ENCODE results near the gene SCGB2A2. TPM values are rescaled to one million over a fixed set of nuclear protein-coding genes. Genes with fewer than 3 reads are reported as not detected.

SCGB2A2 gene
- total RNA-seq, 6 experiments from 2014 or later: not detected

- no peak for DNase-seq
- Mint-ChIP-seq H3K4me3 (no peak overlapping the region), H3K9me3 (no peaks in the 10 kb centered on the region), H3K27me3 (ENCODE audit: insufficient read depth) (peaks cover 22% of the 10 kb centered on the region), H3K36me3 (ENCODE audit: low read depth) (no peaks in the 10 kb centered on the region), H3K27ac (no peak overlapping the region), H3K4me1 (ENCODE audit: low read depth) (no peaks in the 10 kb centered on the region)
- TF ChIP-seq CTCF (IDR thresholded peaks at IDR 0.05): no peak
These were observed 32.5 kb upstream of the SCGB2A2 start for GRCh38 chr11:62237499-62237898.

- no peak for DNase-seq
- Mint-ChIP-seq H3K4me1 (ENCODE audit: low read depth) (no peaks in the 10 kb centered on the region), H3K4me3 (no peak overlapping the region), H3K36me3 (ENCODE audit: low read depth) (no peaks in the 10 kb centered on the region), H3K27me3 (ENCODE audit: insufficient read depth) (peaks cover 25% of the 10 kb centered on the region), H3K27ac (no peak overlapping the region), H3K9me3 (no peaks in the 10 kb centered on the region)
- no peak for TF ChIP-seq CTCF (IDR thresholded peaks at IDR 0.05)
These were observed 31.8 kb upstream of the SCGB2A2 start for GRCh38 chr11:62238151-62238550.

DNA sequence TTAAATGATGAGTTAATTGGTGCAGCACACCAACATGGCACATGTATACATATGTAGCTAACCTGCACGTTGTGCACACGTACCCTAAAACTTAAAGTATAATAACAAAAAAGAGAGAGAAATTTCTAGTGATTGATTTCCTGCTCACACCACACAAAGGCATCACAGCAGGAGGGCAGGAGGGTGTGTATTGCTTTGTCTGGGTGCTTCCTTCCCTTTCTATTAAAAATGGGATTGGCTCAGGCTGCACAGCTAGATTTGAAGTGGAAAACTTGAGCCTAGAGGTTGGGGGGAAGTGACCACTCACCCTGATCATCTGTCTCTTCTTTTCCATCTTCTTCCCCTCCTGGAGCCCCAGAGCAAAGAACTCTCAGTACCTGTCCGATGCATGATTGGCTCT, 28.9 kb upstream of the SCGB2A2 start:
- Mint-ChIP-seq H3K4me3 (no peak overlapping the region), H3K4me1 (ENCODE audit: low read depth) (no peaks in the 10 kb centered on the region), H3K27me3 (ENCODE audit: insufficient read depth) (peaks cover 23% of the 10 kb centered on the region), H3K27ac (no peak overlapping the region), H3K36me3 (ENCODE audit: low read depth) (no peaks in the 10 kb centered on the region), H3K9me3 (no peaks in the 10 kb centered on the region)
- no peak for TF ChIP-seq CTCF (IDR thresholded peaks at IDR 0.05)
- no peak for DNase-seq

- H3K27me3 Mint-ChIP-seq (ENCODE audit: insufficient read depth): peaks cover 23% of the 10 kb centered on the region
- no peaks in the 10 kb centered on the region for H3K36me3 Mint-ChIP-seq (ENCODE audit: low read depth)
- no peaks in the 10 kb centered on the region for H3K4me1 Mint-ChIP-seq (ENCODE audit: low read depth)
- H3K27ac Mint-ChIP-seq: no peak within 1 kb of the TSS
- no peak for TF ChIP-seq CTCF (IDR thresholded peaks at IDR 0.05)
- no peak within 1 kb of the TSS for H3K4me3 Mint-ChIP-seq
- no peak for DNase-seq
- H3K9me3 Mint-ChIP-seq: no peaks in the 10 kb centered on the region
These were observed 27.9 kb upstream of the SCGB2A2 start, which contains the start of gene SCGB1D2 for GRCh38 chr11:62242021-62242420. Gene SCGB1D2, plus strand, starts transcription at chr11:62242239. Its CDS starts 69 bp downstream, at chr11:62242308.

- H3K4me3 Mint-ChIP-seq: no peak overlapping the region
- H3K36me3 Mint-ChIP-seq (ENCODE audit: low read depth): no peaks in the 10 kb centered on the region
- peak; percentile 4 for DNase-seq
- no peaks in the 10 kb centered on the region for H3K4me1 Mint-ChIP-seq (ENCODE audit: low read depth)
- H3K27me3 Mint-ChIP-seq (ENCODE audit: insufficient read depth): peaks cover 6% of the 10 kb centered on the region
- no peak overlapping the region for H3K27ac Mint-ChIP-seq
- TF ChIP-seq CTCF (IDR thresholded peaks at IDR 0.05): 0 out of 2 replicates have a peak, but pooled peaks have one; percentile 8
- H3K9me3 Mint-ChIP-seq: no peaks in the 10 kb centered on the region
These were observed 24.6 kb upstream of the SCGB2A2 start for GRCh38 chr11:62245271-62245753.

DNA sequence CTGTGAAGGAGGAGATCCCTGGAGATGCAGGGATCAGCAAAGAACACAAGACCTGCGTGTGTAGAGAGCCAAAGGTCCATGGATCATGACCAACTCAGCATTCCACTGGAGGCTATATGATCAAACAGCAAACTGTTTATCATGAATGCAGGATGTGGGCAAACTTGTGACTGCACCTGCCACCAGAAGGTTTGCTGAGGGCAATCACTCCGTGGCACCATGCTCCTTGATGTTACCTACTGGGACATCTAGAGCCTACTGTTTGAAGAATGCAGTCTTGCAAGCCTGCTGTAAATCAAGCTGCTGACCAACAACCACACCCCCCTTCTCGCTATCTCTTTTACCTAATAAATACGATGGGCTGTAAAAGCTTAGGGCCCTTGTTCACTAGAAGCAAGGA, 18.3 kb upstream of the SCGB2A2 start:
- DNase-seq: no peak
- peaks cover 9% of the 10 kb centered on the region; the same call in 1 of the 2 replicates for H3K36me3 Mint-ChIP-seq (ENCODE audit: low read depth)
- TF ChIP-seq CTCF (IDR thresholded peaks at IDR 0.05): no peak
- peaks cover 21% of the 10 kb centered on the region for H3K9me3 Mint-ChIP-seq
- H3K4me1 Mint-ChIP-seq (ENCODE audit: low read depth): peaks cover 8% of the 10 kb centered on the region
- no peak overlapping the region for H3K27ac Mint-ChIP-seq
- H3K4me3 Mint-ChIP-seq: no peak overlapping the region
- no peaks in the 10 kb centered on the region; the same call in none of the 2 replicates for H3K27me3 Mint-ChIP-seq (ENCODE audit: insufficient read depth)
